NCI-H82 (cell line): Measurements from ENCODE around the gene MAST1.
A peak's percentile ranks its signal among the peaks of the same experiment; 100 is the strongest.
"Not testable (repeated sequence)": the region's sequence is repeated elsewhere in the genome, so short reads cannot be mapped to it uniquely, and the experiment has no call there.

Experiments used
- DNase-seq: peaks from one replicate; lab custom pipeline; 2025; lab: John Stamatoyannopoulos, UW

Gene MAST1

GRCh38 chr19:12893582-12893981, 55.3 kb downstream of the MAST1 start:
- no peak for DNase-seq

DNA sequence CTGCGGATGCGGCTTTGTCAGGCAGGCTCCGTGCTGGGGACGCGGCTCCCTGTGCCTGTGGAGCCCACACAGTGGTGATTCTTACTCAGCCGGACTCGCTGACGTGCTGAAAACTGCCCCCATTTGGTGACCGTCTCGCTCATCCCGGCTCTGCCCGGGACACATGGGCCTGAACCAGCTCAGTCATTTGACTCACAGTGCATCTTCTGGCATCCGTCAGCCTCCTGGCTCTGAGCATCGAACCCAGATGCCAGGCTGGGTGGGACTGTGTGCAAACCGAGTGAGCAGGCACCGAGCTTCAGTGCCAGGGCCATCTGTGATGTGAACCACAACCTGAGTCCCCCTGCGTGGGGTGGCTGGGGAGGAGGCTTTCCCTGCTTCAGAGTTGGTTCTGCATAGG, 58.1 kb downstream of the MAST1 start:
- no peak for DNase-seq

GRCh38 chr19:12899891-12900518, 61.7 kb downstream of the MAST1 start:
- no peak for DNase-seq

DNA sequence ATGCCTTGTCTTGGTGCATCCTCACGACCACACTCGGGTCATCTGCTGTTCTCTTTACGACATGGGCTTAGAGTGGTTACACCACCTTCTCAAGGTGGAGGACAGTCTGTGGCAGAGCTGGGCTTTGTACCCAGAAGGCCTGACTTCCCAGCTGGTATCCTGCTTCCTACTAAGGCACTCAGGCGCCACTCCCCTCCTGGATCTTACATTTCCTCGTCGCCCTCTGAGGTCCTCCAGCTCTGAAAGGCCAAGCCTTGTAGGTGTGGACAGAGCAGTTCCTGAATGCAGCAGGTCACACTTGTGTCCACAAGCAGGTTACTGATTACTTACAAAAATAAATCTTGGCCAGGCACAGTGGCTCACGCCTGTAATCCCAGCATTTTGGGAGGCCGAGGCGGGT, 68.9 kb downstream of the MAST1 start:
- no peak for DNase-seq

DNA sequence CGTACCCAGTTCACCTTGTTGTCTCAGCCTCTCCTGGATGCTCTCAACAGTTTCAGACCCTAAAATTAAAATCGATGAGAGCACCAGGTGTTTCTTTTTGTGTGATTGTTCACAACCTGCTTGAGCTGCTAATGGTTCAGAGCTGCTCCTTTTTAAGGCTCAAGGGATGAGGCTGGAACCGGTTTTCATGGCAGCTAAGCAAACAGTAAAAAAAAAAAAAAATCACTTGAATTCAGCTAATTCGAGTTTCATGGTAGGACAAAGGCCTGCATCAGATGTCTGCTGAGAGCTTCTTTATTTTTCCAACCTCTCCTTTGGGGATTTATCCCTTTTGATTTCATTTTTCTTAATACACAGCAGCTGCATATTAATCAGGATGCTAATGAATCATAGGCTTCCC, 74.3 kb downstream of the MAST1 start:
- peak; percentile 69 for DNase-seq

- DNase-seq: peak; percentile 100
Measured at GRCh38 chr19:12913011-12913561, 74.8 kb downstream of the MAST1 start.

DNA sequence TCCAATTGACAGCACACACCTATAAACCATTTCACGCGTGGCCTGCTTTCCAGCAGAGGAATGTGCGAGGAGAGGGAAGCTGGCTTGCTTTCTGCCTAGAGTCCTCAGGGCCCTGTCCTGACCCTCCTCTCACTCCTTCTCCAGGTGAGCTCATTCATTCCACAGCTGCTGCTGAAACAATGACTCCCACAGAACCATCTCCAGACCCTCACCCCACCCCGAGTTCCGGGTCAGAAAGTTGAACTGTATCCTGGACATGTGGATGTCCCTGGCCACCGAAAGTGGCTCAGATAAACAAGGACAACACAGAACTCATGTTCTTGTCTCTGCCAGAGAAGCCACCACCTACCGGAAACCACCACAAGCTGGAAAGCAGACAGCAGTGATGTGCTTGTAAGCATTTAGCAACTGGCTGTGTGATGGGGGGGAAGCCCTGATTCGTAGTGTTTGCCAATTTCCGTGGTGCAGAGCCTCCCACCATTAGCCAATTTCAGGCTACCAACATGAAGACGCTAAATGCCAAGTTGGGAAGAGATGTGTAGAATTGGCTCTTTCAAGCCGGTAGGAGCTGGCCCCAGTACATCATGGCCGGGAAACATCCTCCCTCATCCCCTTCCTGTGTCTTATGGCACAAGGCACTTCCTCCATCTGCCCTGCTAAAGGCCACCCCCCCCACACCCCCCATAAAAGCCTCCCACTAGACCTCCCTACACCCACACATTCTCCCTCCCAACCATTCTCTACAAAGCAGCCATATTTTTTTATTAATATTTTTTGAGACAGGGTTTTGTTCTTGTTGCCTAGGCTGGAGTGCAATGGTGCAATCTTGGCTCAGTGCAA, 75.8 kb downstream of the MAST1 start:
- peak; percentile 60 for DNase-seq

DNA sequence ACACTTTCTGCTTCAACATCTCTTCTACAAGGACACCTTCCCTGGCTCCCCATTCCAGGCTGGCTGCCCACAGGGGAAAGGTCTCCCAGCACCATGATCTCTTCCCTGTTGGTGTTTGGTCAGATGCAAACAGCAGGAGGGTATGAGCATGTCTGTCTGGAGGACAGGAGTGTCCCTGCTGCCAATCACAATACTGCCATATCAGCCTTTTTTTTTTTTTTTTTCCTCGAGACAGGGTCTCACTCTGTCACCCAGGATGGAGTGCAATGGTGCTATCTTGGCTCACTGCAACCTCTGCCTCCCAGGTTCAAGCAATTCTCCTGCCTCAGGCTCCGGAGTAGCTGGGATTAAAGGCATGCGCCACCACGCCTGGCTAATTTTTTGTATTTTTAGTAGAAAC, 77.5 kb downstream of the MAST1 start:
- DNase-seq: not testable (repeated sequence)

DNA sequence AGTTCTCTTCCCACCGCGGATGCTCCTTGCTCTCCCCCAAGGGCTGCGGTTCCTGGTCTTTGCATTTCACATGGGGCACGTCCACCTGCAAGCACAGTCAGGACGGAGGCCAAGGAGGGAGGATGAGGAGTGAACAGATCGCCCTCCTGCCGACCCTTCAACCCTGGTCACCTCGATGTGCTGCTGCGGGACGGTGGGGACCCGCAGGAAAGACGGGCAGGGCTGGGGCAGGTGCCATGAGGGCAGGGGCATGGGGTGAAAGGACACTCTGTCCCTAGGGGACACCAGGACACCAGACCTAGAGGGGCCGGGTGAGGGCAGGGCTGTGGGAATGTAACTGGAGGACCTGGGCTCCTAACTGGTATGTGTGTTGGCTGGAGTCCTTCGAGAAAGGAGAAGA, 79.9 kb downstream of the MAST1 start:
- DNase-seq: no peak

DNA sequence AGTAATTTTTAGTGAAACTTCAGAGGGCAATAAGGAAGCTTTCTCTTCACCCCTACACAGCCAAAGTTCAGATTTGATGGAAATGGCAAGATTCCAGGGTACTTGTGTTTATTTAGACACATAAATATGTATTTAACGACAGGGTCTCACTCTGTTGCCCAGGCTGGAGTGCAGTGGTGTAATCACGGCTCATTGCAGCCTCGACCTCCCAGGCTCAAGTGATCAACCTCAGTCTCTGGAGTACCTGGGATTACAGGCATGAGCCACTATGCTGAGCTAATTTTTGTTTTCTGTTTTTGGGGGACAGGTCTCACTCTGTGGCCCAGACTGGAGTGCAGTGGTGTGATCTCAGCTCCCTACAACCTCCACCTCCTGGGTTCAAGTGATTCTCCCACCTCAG, 82.7 kb downstream of the MAST1 start:
- no peak for DNase-seq

DNA sequence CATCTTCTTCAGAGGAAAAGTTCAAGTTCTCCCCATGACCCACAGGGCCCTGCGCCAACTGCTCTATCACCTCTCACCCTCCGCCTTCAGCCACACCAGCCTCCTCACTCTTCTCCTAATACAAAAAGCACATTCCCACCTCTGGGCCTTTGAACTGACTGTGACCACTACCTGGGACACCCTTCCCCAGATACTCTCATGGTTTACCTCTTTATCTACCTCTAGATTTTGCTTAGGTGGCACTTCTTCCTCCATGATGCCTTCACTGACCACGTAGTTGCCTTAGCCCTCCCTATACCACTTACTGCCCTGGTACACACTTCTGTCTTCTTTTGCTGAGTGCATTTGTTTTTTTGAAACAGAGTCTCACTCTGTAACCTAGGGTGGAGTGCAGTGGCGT, 84.6 kb downstream of the MAST1 start:
- no peak for DNase-seq
